Measurements from ENCODE around the gene CDKN2B-AS1. TPM values are rescaled to one million over a fixed set of nuclear protein-coding genes. Genes with fewer than 3 reads are reported as not detected.

The CDKN2B-AS1 gene
- total RNA-seq, 1 donor from 2014 or later = 2.4 TPM

GRCh38 chr9:21996438-21996837 is 1.8 kb downstream of the CDKN2B-AS1 start:
- Histone ChIP-seq H3K27me3 (ENCODE audit: low read depth) (peaks cover 13% of the 10 kb centered on the region), H3K4me3 (peak overlapping the region; percentile 83), H3K4me1 (peaks cover 14% of the 10 kb centered on the region), H3K36me3 (no peaks in the 10 kb centered on the region), H3K9me3 (no peaks in the 10 kb centered on the region), H3K27ac (no peak overlapping the region)
- DNase-seq (no peak), ATAC-seq (no peak)
- no peak for TF ChIP-seq CTCF (IDR thresholded peaks at IDR 0.05)
- intact Hi-C loops (cut with DNase I) = no loop called here

GRCh38 chr9:21996858-21997257 is 2.3 kb downstream of the CDKN2B-AS1 start:
- intact Hi-C loops (cut with DNase I) = no loop called here
- no peaks in the 10 kb centered on the region for H3K36me3 ChIP-seq
- no peak overlapping the region for H3K27ac ChIP-seq
- no peak for ATAC-seq
- no peak for TF ChIP-seq CTCF (IDR thresholded peaks at IDR 0.05)
- peaks cover 14% of the 10 kb centered on the region for H3K4me1 ChIP-seq
- DNase-seq = no peak
- no peak overlapping the region for H3K4me3 ChIP-seq
- no peaks in the 10 kb centered on the region for H3K9me3 ChIP-seq
- H3K27me3 ChIP-seq (ENCODE audit: low read depth) = peaks cover 9% of the 10 kb centered on the region

DNA sequence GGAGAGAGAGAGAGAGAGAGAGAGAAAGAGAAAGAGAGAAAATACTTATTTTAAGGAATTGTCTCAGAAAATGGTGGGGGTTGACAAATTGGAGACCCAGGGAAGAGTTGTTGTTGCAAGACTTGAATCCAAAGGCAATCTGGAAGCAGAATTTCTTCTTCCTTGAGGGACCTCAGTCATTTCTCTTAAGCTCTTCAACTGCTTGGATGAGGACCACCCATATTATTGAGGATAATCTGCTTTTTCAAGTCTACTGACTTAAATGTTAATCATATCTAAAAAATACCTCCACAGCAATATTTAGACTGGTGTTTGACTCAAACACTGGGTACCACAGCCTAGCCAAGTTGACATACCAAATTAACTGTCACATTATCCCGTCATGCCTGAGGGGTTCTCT is 2.9 kb downstream of the CDKN2B-AS1 start:
- no peak overlapping the region for H3K4me3 ChIP-seq
- no peaks in the 10 kb centered on the region for H3K9me3 ChIP-seq
- H3K27ac ChIP-seq = no peak overlapping the region
- TF ChIP-seq CTCF (IDR thresholded peaks at IDR 0.05) = no peak
- intact Hi-C loops (cut with DNase I) = no loop called here
- peaks cover 14% of the 10 kb centered on the region for H3K4me1 ChIP-seq
- H3K27me3 ChIP-seq (ENCODE audit: low read depth) = peaks cover 8% of the 10 kb centered on the region
- ATAC-seq (no peak), DNase-seq (no peak)
- H3K36me3 ChIP-seq = no peaks in the 10 kb centered on the region

- no peaks in the 10 kb centered on the region for H3K9me3 ChIP-seq
- peaks cover 12% of the 10 kb centered on the region for H3K4me1 ChIP-seq
- ATAC-seq (no peak), DNase-seq (no peak)
- no peaks in the 10 kb centered on the region for H3K36me3 ChIP-seq
- TF ChIP-seq CTCF (IDR thresholded peaks at IDR 0.05) = no peak
- intact Hi-C loops (cut with DNase I) = no loop called here
- peaks cover 6% of the 10 kb centered on the region for H3K27me3 ChIP-seq (ENCODE audit: low read depth)
- no peak overlapping the region for H3K27ac ChIP-seq
- H3K4me3 ChIP-seq = no peak overlapping the region
Observed at GRCh38 chr9:21998026-21998425, 3.4 kb downstream of the CDKN2B-AS1 start.

GRCh38 chr9:22002038-22002437 is 7.4 kb downstream of the CDKN2B-AS1 start:
- TF ChIP-seq CTCF (IDR thresholded peaks at IDR 0.05) = no peak
- Histone ChIP-seq H3K27me3 (ENCODE audit: low read depth) (peaks cover 22% of the 10 kb centered on the region), H3K4me3 (no peak overlapping the region), H3K36me3 (no peaks in the 10 kb centered on the region), H3K4me1 (no peaks in the 10 kb centered on the region), H3K27ac (no peak overlapping the region), H3K9me3 (no peaks in the 10 kb centered on the region)
- DNase-seq = no peak
- intact Hi-C loops (cut with DNase I) = no loop called here
- no peak for ATAC-seq

All from lower lobe of right lung (tissue), 2 donors.